Activated CD8-positive, alpha-beta memory T cell treated with anti-CD3 and anti-CD28 coated beads, Interleukin-2, amount 10 ng/mL, durations not matched to agents 7 days and 5 days (primary cell): ENCODE measurements around the gene FBXL17. TPM values are rescaled to one million over a fixed set of nuclear protein-coding genes. Genes with fewer than 3 reads are reported as not detected.

Source experiments
- ATAC-seq: fragments of 150-1000 bp; cut with Tn5 transposase; one replicate; pipeline ENCODE4 v1.10.0; 2021; ENCODE audit warnings: moderate library complexity
- CTCF ChIA-PET: fragments of 350-600 bp; sonication (Branson Sonifier 250); formaldehyde crosslinking; loops from one replicate; lab custom pipeline; 2021; ENCODE audit warnings: antibody characterized with exemption; lab: Charles Lee
- DNase-seq: peaks from one replicate; pipeline ENCODE4 v3.0.0-alpha.2; 2020
- H3K27ac Mint-ChIP-seq: one replicate; pipeline ENCODE4 v1.8.0; 2021; ENCODE audit warnings: mild to moderate bottlenecking, mixed read lengths
- H3K27me3 Mint-ChIP-seq: one replicate; pipeline ENCODE4 v1.8.0; 2021; ENCODE audit warnings: mixed read lengths
- H3K36me3 Mint-ChIP-seq: one replicate; pipeline ENCODE4 v1.8.0; 2021; ENCODE audit warnings: mild to moderate bottlenecking, mixed read lengths
- H3K4me1 Mint-ChIP-seq: one replicate; pipeline ENCODE4 v1.8.0; 2021; ENCODE audit warnings: mixed read lengths
- H3K4me3 Mint-ChIP-seq: one replicate; pipeline ENCODE4 v1.8.0; 2021; ENCODE audit warnings: mild to moderate bottlenecking, moderate library complexity, mixed read lengths
- H3K9me3 Mint-ChIP-seq: one replicate; pipeline ENCODE4 v1.8.0; 2022; ENCODE audit warnings: low read depth, mixed read lengths
- total RNA-seq, 2 experiments: library from RNA; stranded (reverse); gene quantifications; one replicate each; pipeline ENCODE4 v1.2.3, GENCODE V29; 2021

The FBXL17 gene
- total RNA-seq, 2 experiments from 2014 or later, result 6.6 to 10.9 TPM

DNA sequence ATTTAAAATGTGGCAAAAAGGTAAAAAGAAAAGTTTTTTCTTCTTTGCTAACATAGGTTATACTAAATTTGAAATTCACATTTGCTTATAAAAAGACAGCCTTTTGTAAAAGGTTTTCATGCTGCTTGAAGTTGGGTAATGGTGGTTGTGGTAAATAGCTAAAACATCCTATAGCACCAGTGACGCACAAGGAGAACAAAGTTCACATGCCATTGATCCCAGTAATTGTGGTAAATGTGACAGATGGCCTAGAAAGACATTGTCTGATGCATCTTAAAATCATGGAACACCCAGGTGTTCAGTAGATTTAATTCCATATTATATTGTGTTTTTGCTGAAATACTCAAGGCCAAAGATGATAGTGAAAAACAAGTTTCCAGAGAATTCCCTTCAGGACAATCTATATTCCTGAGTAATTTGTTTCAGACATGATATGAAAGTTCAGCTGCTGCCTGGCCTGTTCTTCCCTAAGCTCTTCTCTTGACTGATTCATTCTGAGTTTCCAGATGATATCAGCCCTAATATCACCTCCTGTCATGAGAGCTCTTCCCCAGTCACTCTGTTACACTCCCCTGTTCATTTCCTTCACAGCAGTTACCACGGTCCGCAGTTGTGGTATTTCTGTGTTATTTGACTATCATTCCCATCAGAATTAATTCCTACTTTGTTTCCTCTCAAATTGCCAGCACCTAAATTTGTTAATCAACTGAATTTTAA lies 4.6 kb upstream of the FBXL17 start:
- Mint-ChIP-seq H3K4me3 (no peak overlapping the region), H3K27ac (no peak overlapping the region), H3K4me1 (peaks cover 13% of the 10 kb centered on the region), H3K9me3 (no peaks in the 10 kb centered on the region), H3K27me3 (no peaks in the 10 kb centered on the region), H3K36me3 (no peaks in the 10 kb centered on the region)
- CTCF ChIA-PET, result no interaction called here
- DNase-seq, result no peak
- no peak for ATAC-seq

DNA sequence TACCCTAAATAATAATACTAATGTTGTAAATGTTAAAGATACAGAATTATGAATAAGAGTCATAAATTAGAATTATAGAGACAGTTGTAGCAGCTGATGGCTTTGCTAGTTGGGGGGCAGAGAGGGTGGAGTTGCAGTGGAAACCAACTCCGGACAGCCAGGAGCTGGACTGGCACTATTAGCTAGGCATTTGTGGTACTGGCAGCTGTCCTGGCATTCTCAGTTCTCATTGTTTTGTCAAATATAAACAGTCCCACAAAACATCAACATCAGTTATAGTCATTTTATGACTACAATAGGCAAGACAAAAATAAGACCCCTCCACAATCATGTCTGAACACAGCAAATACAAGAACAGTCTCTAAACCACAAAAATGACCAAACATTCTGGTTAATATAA lies 2.8 kb upstream of the FBXL17 start:
- no peaks in the 10 kb centered on the region for H3K9me3 Mint-ChIP-seq
- DNase-seq (no peak), ATAC-seq (no peak)
- peaks cover 17% of the 10 kb centered on the region for H3K4me1 Mint-ChIP-seq
- no peak overlapping the region for H3K4me3 Mint-ChIP-seq
- CTCF ChIA-PET, result interaction anchor here (0.7 kb wide), 1 partner anchor 114 kb away, joined by 3 read pairs; no protein-coding TSS in a partner anchor
- no peaks in the 10 kb centered on the region for H3K36me3 Mint-ChIP-seq
- H3K27me3 Mint-ChIP-seq, result no peaks in the 10 kb centered on the region
- H3K27ac Mint-ChIP-seq, result no peak overlapping the region

DNA sequence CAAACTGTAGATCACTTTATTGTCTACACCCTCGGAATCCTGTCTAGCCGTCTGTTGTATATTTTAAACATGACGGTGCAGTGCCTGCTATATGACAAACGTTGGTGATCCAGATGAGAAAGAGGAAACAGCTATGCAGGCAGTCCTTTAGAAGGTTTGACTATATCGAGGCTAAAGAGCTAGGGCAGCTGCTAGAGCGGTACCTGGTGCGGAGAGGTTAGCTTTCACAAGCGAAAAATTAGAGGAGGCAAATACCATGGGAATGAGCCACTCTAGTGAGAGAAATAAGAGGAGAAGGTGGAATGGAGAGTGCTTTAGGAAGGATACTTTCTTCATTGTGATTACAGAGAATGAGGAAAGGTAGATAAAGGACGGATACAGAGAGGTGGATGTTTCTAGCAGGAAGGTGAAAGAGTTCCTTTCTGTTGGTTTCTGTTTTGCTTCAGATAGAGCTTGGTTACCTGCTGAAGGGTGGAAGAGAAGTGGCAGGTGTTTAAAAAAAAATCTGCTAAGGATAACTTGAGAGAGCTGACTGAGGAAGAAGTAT lies 959 bp upstream of the FBXL17 start:
- DNase-seq, result no peak
- CTCF ChIA-PET, result interaction anchor here (1.1 to 1.5 kb wide), 3 partner anchors 11 to 123 kb away, joined by 3 to 4 read pairs (median 4); no protein-coding TSS in a partner anchor
- H3K27ac Mint-ChIP-seq, result peak overlapping the region; percentile 91
- peaks cover 28% of the 10 kb centered on the region for H3K4me1 Mint-ChIP-seq
- no peaks in the 10 kb centered on the region for H3K27me3 Mint-ChIP-seq
- peak; percentile 1 for ATAC-seq
- H3K36me3 Mint-ChIP-seq, result peaks cover 2% of the 10 kb centered on the region
- no peaks in the 10 kb centered on the region for H3K9me3 Mint-ChIP-seq
- H3K4me3 Mint-ChIP-seq, result peak overlapping the region; percentile 77

DNA sequence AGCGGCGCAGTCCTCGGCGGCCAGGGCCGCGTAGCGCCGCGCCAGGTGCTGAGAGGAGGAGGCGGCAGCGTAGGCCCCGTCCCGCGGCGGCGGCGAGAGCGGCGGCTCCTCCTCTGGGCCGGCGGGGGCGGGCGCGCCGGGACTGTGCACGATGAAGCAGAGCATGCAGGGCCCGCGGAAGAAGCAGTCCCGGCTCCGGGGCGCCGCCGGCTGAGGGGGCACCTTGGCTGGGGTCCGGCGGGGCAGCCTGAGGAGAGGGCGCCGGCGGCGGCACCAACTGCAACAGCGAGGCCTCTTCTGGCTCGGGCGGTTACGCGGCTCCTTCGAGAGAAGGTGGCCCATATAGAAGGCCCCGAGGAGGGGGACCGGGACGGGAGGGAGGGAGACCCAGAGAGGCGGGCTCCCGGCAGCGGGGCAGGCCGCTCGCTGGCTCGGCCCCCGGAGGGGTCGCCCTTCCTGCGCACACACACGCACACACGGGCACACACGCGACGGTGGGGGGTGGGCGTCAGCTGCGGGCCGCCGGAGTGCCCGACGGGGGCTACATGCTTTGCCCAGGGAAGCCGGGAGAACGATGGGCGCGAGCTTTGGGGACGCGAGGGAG lies 446 bp downstream of the FBXL17 start:
- peak; percentile 81 for DNase-seq
- peak overlapping the region; percentile 77 for H3K4me3 Mint-ChIP-seq
- peaks cover 9% of the 10 kb centered on the region for H3K9me3 Mint-ChIP-seq
- peak overlapping the region; percentile 91 for H3K27ac Mint-ChIP-seq
- H3K4me1 Mint-ChIP-seq, result peaks cover 28% of the 10 kb centered on the region
- CTCF ChIA-PET, result no interaction called here
- peak; percentile 71 for ATAC-seq
- H3K27me3 Mint-ChIP-seq, result no peaks in the 10 kb centered on the region
- peaks cover 13% of the 10 kb centered on the region for H3K36me3 Mint-ChIP-seq

DNA sequence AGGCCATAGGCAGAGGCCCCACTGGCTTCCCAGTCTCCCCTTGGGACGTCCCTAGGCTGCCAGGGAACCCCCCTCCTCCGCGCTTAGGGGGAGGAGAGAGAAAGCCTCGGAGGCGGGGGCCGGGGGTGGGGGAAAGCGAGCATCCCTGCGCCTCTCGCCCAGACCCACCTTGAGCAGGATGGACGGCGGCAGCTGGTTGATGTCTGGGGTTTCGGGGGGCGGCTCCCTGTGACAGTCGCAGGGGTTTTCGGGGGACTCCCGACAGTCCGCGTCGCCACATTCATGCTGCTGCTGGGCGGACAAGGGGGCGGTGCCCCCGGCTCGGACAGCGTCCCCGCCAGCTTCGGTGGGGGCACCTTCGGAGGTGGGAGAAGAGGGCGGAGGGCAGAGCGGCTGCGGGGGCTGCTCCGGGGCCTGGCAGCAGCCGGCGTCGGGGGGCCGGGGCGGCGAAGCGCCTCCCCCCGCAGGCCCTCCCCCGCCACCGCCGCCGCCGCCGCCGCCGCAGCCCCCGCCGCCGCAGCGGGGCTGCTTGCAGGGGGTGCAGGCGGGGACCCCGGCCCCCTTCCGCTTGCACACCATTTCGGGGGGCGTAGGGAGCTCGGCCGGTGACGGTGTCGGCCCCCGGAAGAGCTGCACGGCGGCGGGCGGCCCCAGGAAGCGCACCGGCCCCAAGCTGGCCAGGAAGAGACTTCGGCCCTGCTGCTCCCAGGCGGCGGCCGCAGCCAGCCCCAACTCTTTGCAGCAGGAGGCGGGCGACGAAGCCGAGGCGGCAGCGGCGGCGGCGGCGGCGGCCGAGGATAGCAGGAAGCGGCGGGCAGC lies 1.2 kb downstream of the FBXL17 start:
- Mint-ChIP-seq H3K4me1 (peaks cover 28% of the 10 kb centered on the region), H3K36me3 (peaks cover 18% of the 10 kb centered on the region), H3K9me3 (peaks cover 9% of the 10 kb centered on the region), H3K27me3 (no peaks in the 10 kb centered on the region), H3K4me3 (peak overlapping the region; percentile 77), H3K27ac (peak overlapping the region; percentile 92)
- peak; percentile 71 for DNase-seq
- peak; percentile 5 for ATAC-seq
- CTCF ChIA-PET, result interaction anchor here (1.2 kb wide), 1 partner anchor 121 kb away, joined by 3 read pairs; no protein-coding TSS in a partner anchor

DNA sequence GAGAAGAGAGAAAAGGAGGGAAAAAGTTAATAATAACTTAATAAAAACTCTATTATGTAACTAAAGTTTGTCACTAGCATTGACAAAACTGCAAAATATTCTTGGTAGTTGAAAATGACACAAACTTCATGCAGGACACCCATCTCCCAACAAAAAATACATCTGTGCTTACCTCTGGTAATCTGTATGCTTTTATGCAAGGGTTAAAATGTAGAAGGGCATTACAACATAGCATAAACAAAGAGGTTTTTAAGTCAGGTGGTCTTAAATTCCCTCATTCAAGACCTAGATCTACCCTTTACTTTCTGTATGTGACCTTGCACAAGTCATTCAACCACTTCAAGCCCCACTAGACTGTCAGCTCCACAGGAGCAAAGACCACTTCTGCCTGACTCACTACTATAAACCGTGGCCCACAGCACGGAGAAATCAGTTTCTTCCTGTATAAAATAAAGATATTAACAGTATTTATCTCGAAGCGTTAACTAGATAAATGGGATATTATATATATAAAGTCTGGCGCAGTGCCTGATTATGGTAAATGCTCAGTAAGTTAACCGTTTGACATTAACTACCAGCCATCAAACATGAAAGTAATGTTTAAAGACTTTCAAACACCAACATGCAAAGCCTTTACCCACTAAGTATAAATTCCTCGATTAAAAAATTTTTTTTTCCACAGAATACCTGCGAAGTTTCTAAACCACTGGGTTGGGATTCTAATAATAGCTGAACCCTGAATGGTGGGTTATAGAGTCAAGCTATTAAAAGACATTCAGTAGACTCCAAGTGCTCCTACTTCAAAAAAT lies 2.0 kb downstream of the FBXL17 start:
- CTCF ChIA-PET, result interaction anchor here (1.2 kb wide), 1 partner anchor 120 kb away, joined by 3 read pairs; no protein-coding TSS in a partner anchor
- peak overlapping the region; percentile 92 for H3K27ac Mint-ChIP-seq
- H3K27me3 Mint-ChIP-seq, result no peaks in the 10 kb centered on the region
- ATAC-seq (no peak), DNase-seq (peak; percentile 44)
- peaks cover 24% of the 10 kb centered on the region for H3K36me3 Mint-ChIP-seq
- peaks cover 28% of the 10 kb centered on the region for H3K4me1 Mint-ChIP-seq
- H3K9me3 Mint-ChIP-seq, result peaks cover 14% of the 10 kb centered on the region
- peak overlapping the region; percentile 77 for H3K4me3 Mint-ChIP-seq

DNA sequence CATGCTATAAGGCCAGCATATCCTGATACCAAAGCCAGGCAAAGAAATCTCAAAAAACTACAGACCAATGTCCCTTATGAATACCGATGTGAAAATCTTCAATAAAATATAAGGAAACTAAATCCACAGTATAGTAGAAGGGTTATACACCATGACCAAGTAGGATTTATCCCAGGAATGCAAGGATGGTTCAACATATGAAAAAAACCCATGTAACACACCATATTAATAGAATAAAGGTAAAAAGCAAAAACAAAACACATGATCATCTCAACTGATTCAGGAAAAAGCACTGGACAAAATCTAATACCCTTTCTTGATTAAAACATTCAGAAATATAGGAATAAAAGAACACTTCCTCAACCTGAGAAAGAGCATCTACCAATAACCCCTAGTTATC lies 6.1 kb downstream of the FBXL17 start:
- peaks cover 15% of the 10 kb centered on the region for H3K4me1 Mint-ChIP-seq
- no peak for ATAC-seq
- no peak overlapping the region for H3K27ac Mint-ChIP-seq
- peaks cover 47% of the 10 kb centered on the region for H3K36me3 Mint-ChIP-seq
- CTCF ChIA-PET, result no interaction called here
- H3K27me3 Mint-ChIP-seq, result no peaks in the 10 kb centered on the region
- peaks cover 22% of the 10 kb centered on the region for H3K9me3 Mint-ChIP-seq
- DNase-seq, result no peak
- H3K4me3 Mint-ChIP-seq, result no peak overlapping the region

DNA sequence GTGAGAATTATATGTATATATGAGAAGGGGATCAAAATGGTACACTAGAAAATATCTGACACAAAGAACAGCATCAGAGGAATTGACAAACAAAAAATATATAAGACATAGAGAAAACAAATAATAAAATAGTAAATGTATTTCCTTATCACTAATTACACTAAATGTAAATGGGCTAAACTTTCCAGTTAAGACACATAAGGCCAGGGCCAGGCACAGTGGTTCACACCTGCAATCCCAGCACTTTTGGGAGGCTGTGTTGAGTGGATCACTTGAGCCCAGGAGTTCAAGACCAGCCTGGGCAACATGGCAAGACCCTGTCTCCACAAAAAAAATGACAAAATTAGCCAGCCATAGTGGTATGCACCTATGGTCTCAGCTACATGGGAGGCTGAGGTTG lies 8.5 kb downstream of the FBXL17 start:
- peaks cover 22% of the 10 kb centered on the region for H3K9me3 Mint-ChIP-seq
- H3K36me3 Mint-ChIP-seq, result peaks cover 47% of the 10 kb centered on the region
- no peak for DNase-seq
- ATAC-seq, result no peak
- peaks cover 1% of the 10 kb centered on the region for H3K4me1 Mint-ChIP-seq
- no peak overlapping the region for H3K4me3 Mint-ChIP-seq
- CTCF ChIA-PET, result no interaction called here
- H3K27me3 Mint-ChIP-seq, result no peaks in the 10 kb centered on the region
- H3K27ac Mint-ChIP-seq, result no peak overlapping the region

DNA sequence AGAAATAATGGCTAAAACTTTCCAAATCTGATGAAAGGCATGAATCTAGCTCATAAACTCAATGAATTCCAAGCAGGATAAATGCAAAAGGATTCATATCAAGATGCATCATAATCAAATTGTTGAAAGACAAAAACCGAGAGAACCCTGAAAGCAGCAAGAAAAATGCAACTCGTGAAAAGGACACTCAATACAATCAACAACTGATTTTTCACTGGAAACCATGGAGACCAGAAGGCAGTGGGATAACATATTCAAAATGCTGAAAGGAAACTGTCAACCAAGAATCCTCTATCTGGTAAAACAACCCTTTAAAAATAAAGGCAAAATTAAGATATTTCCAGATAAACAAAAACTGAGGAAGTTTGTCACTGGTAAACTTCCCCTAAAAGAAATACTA lies 9.5 kb downstream of the FBXL17 start:
- Mint-ChIP-seq H3K4me1 (peaks cover 1% of the 10 kb centered on the region), H3K36me3 (peaks cover 42% of the 10 kb centered on the region), H3K9me3 (peaks cover 20% of the 10 kb centered on the region), H3K27me3 (no peaks in the 10 kb centered on the region), H3K4me3 (no peak overlapping the region), H3K27ac (no peak overlapping the region)
- DNase-seq (no peak), ATAC-seq (no peak)
- CTCF ChIA-PET, result no interaction called here

DNA sequence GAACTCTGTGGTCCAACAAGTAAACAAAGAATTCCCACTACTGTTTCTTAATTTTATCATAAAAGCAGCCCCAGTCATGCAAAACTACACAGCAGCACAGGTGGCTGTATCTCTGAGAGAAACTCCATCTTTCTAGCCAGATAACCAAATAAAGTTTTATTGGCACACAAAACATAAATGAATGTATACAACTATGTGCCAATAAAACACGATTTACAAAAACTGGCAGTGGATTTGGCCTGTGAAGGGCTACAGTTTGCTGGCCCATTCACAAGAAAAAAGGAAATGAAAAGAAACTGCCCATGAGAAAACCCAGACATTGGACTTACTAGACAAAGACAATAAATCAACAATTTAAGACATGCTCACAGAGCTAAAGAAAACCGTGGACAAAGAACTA lies 10.6 kb downstream of the FBXL17 start:
- DNase-seq (no peak), ATAC-seq (no peak)
- CTCF ChIA-PET, result no interaction called here
- no peaks in the 10 kb centered on the region for H3K27me3 Mint-ChIP-seq
- peaks cover 33% of the 10 kb centered on the region for H3K36me3 Mint-ChIP-seq
- no peak overlapping the region for H3K4me3 Mint-ChIP-seq
- no peak overlapping the region for H3K27ac Mint-ChIP-seq
- peaks cover 14% of the 10 kb centered on the region for H3K9me3 Mint-ChIP-seq
- peaks cover 1% of the 10 kb centered on the region for H3K4me1 Mint-ChIP-seq

DNA sequence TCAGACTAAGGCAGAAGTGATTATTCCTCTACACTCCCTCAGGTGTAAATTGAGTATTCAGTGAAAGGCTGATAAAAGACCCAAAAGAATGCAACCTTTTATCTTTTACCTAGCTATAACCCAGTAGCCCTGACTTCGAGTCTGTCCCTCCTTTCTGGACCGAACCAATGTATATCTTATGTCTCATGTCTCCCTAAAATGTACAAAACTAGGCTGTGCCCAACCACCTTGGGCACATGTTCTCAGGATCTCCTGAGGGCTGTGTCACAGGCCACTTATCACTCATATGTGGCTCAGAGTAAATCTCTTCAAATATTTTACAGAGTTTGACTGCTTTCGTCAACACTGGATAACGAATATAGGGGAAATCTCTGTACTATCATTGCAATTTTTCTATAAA lies 12.7 kb downstream of the FBXL17 start:
- Mint-ChIP-seq H3K4me1 (peaks cover 1% of the 10 kb centered on the region), H3K27me3 (no peaks in the 10 kb centered on the region), H3K36me3 (peaks cover 19% of the 10 kb centered on the region), H3K4me3 (no peak overlapping the region), H3K9me3 (peaks cover 5% of the 10 kb centered on the region), H3K27ac (no peak overlapping the region)
- no peak for ATAC-seq
- CTCF ChIA-PET, result no interaction called here
- no peak for DNase-seq

DNA sequence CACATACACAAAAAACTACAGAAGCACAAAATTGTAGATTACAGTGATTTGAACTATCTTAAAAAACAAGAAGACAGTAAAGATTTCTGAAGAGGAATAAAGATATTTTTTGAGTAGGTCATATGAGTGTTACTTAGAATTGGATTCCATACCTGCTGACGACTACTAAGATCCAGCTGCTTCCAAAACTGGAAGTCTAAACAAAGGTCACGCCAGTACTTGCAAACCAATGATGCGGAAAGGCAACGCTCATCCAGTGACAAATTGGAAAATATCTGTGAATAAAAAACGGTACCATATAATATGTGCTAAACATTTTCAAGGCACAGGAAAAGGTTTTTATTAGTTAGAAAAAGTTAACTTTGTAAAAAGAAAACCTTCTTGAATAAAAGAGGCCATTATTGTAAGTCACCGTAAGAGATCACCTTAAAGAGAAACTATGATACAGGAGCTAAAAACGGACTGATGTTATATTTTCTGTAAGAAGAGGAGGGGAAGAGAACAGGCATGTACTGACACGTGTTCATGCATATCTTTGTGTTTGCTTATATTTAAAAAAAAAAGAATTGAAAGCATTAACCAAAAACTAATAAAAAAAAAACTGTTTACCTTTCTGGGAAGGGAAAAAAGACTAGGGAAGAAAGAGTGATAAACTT lies 14.1 kb downstream of the FBXL17 start:
- Mint-ChIP-seq H3K4me3 (no peak overlapping the region), H3K4me1 (peaks cover 1% of the 10 kb centered on the region), H3K9me3 (peaks cover 2% of the 10 kb centered on the region), H3K36me3 (peaks cover 12% of the 10 kb centered on the region), H3K27me3 (no peaks in the 10 kb centered on the region), H3K27ac (no peak overlapping the region)
- DNase-seq (no peak), ATAC-seq (no peak)
- CTCF ChIA-PET, result no interaction called here
